Measurements from ENCODE around the gene DPY19L3. TPM values are rescaled to one million over a fixed set of nuclear protein-coding genes. Genes with fewer than 3 reads are reported as not detected.

DPY19L3 gene
- total RNA-seq, 1 donor from 2014 or later: 19.3 TPM

DNA sequence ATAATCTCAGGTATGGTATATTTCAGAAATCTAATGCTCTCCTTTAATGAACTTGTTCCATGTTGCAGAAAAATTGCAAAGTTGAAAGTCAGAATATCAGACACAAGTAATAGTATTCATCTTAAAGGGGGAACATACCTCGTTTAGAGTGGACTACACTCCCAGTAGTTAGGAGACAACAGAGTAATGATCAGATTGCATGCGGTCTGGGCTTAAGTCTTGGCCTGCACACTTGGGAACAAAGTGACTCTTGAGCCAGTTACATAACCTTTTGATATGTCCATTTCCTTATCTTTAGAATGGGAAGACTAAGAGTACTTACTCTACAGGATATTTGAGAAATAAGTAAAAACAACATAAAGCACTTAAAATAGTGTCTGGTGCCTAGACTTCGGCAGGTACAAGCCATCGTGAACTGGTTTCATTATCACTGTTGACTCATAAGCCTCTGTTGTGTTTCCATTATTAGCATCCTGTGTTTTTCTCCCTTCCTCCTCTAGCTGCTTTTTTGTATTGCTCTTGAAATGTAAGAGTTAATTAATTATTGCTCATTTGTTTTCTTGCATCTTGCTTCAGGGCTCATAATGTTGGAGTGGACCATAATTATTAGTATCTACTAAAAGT is 53.0 kb downstream of the DPY19L3 start:
- peaks cover 0 to 8% (median 6%) of the 10 kb centered on the region in 3 donors for H3K36me3 ChIP-seq (ENCODE audit: control insufficient read depth in 3 of 3, insufficient read depth in 3 of 3, low read length in 3 of 3)

DNA sequence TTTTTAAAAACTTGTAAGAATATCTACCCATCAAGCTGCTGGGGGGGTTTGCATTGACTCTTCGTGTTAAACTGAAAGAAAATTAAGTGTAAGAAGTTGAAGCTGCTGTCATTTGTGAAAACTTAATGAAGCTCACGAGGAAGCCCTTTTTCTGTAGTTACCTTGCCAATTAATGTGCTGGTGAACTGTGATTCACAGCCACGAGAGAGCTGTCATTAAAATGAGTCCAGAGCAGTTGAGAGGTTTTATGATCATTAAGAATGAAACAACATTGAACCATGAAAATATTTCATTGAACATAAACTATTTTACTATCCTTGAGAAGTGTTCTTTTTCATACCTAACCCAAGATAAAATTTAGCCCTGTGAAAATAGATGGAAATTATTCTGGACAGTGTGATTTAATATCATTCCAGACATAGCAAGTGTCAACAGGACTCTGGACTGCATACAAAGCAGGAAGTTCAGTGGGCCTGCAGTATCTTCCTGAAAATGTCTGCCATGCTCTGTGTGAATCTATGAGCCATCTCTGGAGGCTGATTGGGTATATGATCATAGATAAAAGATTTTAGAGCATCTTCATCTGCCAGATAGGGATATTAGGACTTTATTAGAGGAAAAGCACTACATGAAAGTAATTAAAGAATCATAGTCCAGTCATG is 53.8 kb downstream of the DPY19L3 start:
- no peaks in the 10 kb centered on the region for H3K9me3 ChIP-seq (ENCODE audit: control insufficient read depth in 3 of 3, low read length in 3 of 3)
- no peaks in the 10 kb centered on the region for H3K4me1 ChIP-seq (ENCODE audit: control insufficient read depth in 3 of 3, insufficient read depth in 3 of 3, low read length in 3 of 3)
- H3K27me3 ChIP-seq (ENCODE audit: control insufficient read depth in 3 of 3, insufficient read depth in 3 of 3, low read length in 3 of 3): no peaks in the 10 kb centered on the region
- H3K27ac ChIP-seq (ENCODE audit: low read depth, low read length): no peak overlapping the region
- H3K4me3 ChIP-seq (ENCODE audit: low read length in 3 of 3): no peak overlapping the region
- peaks cover 0 to 10% (median 6%) of the 10 kb centered on the region in 3 donors for H3K36me3 ChIP-seq (ENCODE audit: control insufficient read depth in 3 of 3, insufficient read depth in 3 of 3, low read length in 3 of 3)
- no peak overlapping the region for H3K9ac ChIP-seq (ENCODE audit: low read depth in 1 of 3, low read length in 3 of 3)

More for the DNA sequence above, 53.0 kb downstream of the DPY19L3 start:
- no peak overlapping the region for H3K4me3 ChIP-seq (ENCODE audit: low read length in 3 of 3)
- no peak overlapping the region for H3K27ac ChIP-seq (ENCODE audit: low read depth, low read length)
- H3K27me3 ChIP-seq (ENCODE audit: control insufficient read depth in 3 of 3, insufficient read depth in 3 of 3, low read length in 3 of 3): no peaks in the 10 kb centered on the region
- no peaks in the 10 kb centered on the region for H3K9me3 ChIP-seq (ENCODE audit: control insufficient read depth in 3 of 3, low read length in 3 of 3)
- H3K4me1 ChIP-seq (ENCODE audit: control insufficient read depth in 3 of 3, insufficient read depth in 3 of 3, low read length in 3 of 3): no peaks in the 10 kb centered on the region
- H3K9ac ChIP-seq (ENCODE audit: low read depth in 1 of 3, low read length in 3 of 3): no peak overlapping the region

DNA sequence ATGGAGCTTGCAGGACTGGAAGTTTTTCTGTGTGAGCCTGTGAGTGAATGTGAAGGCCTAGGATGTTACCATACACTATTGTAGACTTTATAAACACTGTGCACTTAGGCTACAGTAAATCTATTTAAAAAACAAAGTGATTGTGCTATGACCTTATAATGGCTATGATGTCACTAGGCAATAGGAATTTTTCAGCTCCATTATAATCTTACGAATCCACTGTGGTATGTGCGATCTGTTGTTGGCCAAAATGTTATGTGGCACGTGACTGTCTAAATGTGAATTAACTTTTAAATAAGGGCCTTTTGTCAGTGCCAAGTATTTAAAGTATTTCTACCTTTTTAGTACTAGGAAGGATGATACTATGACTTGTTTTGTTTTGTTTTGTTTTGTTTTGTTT is 54.9 kb downstream of the DPY19L3 start:
- H3K27ac ChIP-seq (ENCODE audit: low read depth, low read length): no peak overlapping the region
- no peak overlapping the region for H3K9ac ChIP-seq (ENCODE audit: low read depth in 1 of 3, low read length in 3 of 3)
- H3K9me3 ChIP-seq (ENCODE audit: control insufficient read depth in 3 of 3, low read length in 3 of 3): no peaks in the 10 kb centered on the region
- peaks cover 0 to 10% (median 6%) of the 10 kb centered on the region in 3 donors for H3K36me3 ChIP-seq (ENCODE audit: control insufficient read depth in 3 of 3, insufficient read depth in 3 of 3, low read length in 3 of 3)
- H3K4me1 ChIP-seq (ENCODE audit: control insufficient read depth in 3 of 3, insufficient read depth in 3 of 3, low read length in 3 of 3): no peaks in the 10 kb centered on the region
- no peak overlapping the region for H3K4me3 ChIP-seq (ENCODE audit: low read length in 3 of 3)
- H3K27me3 ChIP-seq (ENCODE audit: control insufficient read depth in 3 of 3, insufficient read depth in 3 of 3, low read length in 3 of 3): no peaks in the 10 kb centered on the region

DNA sequence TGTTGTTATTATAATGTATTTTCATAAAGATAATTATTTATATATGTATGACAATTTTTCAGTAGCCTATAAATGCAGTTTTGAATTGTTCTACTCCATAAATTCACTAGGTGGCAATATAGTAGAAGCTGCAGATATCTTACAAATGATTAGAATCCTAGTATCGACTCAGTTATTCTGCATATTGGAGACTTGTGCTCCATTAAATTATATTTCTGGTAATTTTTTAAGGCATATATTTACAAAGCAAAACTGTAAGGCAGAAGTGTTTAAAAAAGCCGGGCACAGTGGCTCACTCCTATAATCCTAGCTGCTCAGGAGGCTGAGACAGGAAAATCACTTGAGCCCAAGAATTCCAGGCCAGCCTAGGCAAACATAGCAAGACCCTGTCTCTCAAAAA is 58.7 kb downstream of the DPY19L3 start:
- Histone ChIP-seq H3K36me3 (ENCODE audit: control insufficient read depth in 3 of 3, insufficient read depth in 3 of 3, low read length in 3 of 3) (peaks cover 0 to 6% (median 0%) of the 10 kb centered on the region in 3 donors), H3K27me3 (ENCODE audit: control insufficient read depth in 3 of 3, insufficient read depth in 3 of 3, low read length in 3 of 3) (no peaks in the 10 kb centered on the region), H3K9ac (ENCODE audit: low read depth in 1 of 3, low read length in 3 of 3) (no peak overlapping the region), H3K4me3 (ENCODE audit: low read length in 3 of 3) (no peak overlapping the region), H3K27ac (ENCODE audit: low read depth, low read length) (no peak overlapping the region), H3K9me3 (ENCODE audit: control insufficient read depth in 3 of 3, low read length in 3 of 3) (no peaks in the 10 kb centered on the region), H3K4me1 (ENCODE audit: control insufficient read depth in 3 of 3, insufficient read depth in 3 of 3, low read length in 3 of 3) (no peaks in the 10 kb centered on the region)

DNA sequence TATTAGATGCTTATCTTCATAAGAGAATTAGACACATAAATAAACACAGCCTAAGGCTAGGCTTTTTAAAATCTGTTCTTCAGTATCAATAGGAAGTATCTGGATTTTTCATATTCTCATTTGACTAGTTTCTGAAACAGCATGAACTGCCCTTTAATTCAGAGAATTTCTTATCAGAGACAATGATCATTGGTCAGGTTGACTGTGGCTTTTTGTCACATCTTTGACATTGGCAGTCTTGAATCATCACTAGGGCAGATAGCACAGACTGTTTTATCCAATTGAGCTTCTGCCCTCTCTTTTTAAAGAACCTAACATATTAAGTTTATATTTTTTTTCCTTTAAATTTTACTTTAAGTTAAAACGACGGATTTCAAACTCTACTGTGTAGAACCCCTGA is 59.6 kb downstream of the DPY19L3 start:
- Histone ChIP-seq H3K4me3 (ENCODE audit: low read length in 3 of 3) (no peak overlapping the region), H3K9me3 (ENCODE audit: control insufficient read depth in 3 of 3, low read length in 3 of 3) (no peaks in the 10 kb centered on the region), H3K9ac (ENCODE audit: low read depth in 1 of 3, low read length in 3 of 3) (no peak overlapping the region), H3K27ac (ENCODE audit: low read depth, low read length) (no peak overlapping the region), H3K36me3 (ENCODE audit: control insufficient read depth in 3 of 3, insufficient read depth in 3 of 3, low read length in 3 of 3) (peaks cover 0 to 3% (median 0%) of the 10 kb centered on the region in 3 donors), H3K27me3 (ENCODE audit: control insufficient read depth in 3 of 3, insufficient read depth in 3 of 3, low read length in 3 of 3) (no peaks in the 10 kb centered on the region), H3K4me1 (ENCODE audit: control insufficient read depth in 3 of 3, insufficient read depth in 3 of 3, low read length in 3 of 3) (no peaks in the 10 kb centered on the region)

DNA sequence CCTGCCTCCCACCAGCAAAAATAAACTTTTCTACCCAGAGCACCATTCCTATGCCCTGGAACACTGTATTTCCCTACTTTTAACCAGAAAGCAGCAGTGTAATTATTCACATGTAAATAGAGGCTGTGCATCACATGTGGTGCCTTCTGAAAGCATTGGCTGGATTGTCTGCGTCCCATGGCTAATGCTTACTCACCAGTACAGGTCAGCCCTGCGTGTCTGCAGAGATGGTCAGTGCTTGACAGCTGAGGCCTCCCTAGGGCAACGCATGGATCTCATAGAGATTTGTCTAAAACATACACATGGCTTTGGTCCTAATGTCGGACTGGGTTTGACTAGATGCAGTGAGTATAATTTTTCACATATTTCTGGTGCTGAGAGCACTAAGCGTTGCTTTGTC is 64.2 kb downstream of the DPY19L3 start:
- Histone ChIP-seq H3K4me1 (ENCODE audit: control insufficient read depth in 3 of 3, insufficient read depth in 3 of 3, low read length in 3 of 3) (no peaks in the 10 kb centered on the region), H3K27ac (ENCODE audit: low read depth, low read length) (no peak overlapping the region), H3K9me3 (ENCODE audit: control insufficient read depth in 3 of 3, low read length in 3 of 3) (no peaks in the 10 kb centered on the region), H3K9ac (ENCODE audit: low read depth in 1 of 3, low read length in 3 of 3) (no peak overlapping the region), H3K4me3 (ENCODE audit: low read length in 3 of 3) (no peak overlapping the region), H3K36me3 (ENCODE audit: control insufficient read depth in 3 of 3, insufficient read depth in 3 of 3, low read length in 3 of 3) (no peaks in the 10 kb centered on the region), H3K27me3 (ENCODE audit: control insufficient read depth in 3 of 3, insufficient read depth in 3 of 3, low read length in 3 of 3) (no peaks in the 10 kb centered on the region)

DNA sequence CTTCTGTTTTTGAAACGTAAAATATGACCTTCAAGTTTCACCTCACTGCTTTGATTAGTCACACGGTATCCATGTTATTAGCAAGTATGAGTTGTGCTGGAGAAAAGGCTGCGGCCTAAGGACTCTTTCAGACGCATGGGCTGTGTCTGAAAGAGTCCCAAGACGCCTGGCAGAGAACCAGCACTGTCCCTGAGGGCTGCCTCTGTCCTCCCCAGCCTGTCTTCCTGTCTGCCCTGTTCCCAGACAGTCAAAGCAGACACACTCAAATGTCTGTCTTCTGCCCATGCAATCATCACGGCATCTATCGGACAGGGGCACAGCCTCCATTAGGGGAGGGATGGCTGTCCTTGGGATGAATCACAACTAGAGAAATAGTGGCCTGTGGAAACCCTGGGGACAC is 65.5 kb downstream of the DPY19L3 start:
- Histone ChIP-seq H3K4me1 (ENCODE audit: control insufficient read depth in 3 of 3, insufficient read depth in 3 of 3, low read length in 3 of 3) (no peaks in the 10 kb centered on the region), H3K27ac (ENCODE audit: low read depth, low read length) (no peak overlapping the region), H3K27me3 (ENCODE audit: control insufficient read depth in 3 of 3, insufficient read depth in 3 of 3, low read length in 3 of 3) (no peaks in the 10 kb centered on the region), H3K9me3 (ENCODE audit: control insufficient read depth in 3 of 3, low read length in 3 of 3) (no peaks in the 10 kb centered on the region), H3K36me3 (ENCODE audit: control insufficient read depth in 3 of 3, insufficient read depth in 3 of 3, low read length in 3 of 3) (no peaks in the 10 kb centered on the region), H3K4me3 (ENCODE audit: low read length in 3 of 3) (no peak overlapping the region), H3K9ac (ENCODE audit: low read depth in 1 of 3, low read length in 3 of 3) (no peak overlapping the region)

DNA sequence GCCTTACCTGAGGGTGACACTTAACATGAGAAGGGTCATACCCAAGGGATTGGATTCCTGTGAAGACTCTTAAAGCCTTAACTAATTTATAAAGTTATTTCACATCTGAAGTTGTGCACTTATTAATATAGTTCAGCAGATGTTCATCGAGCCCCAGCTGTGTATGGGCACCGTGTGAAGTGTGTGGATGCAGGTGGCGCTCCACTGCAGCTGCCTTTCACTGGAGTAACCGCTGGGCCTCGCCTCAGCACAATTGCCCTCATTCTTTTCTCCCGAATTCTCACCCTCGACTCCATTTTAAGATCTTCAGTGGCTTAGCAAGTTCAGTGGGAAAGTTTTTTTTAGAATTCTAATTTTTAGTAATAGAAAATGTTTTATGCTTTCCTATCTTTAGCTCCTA is 66.2 kb downstream of the DPY19L3 start:
- H3K36me3 ChIP-seq (ENCODE audit: control insufficient read depth in 3 of 3, insufficient read depth in 3 of 3, low read length in 3 of 3): no peaks in the 10 kb centered on the region
- no peaks in the 10 kb centered on the region for H3K27me3 ChIP-seq (ENCODE audit: control insufficient read depth in 3 of 3, insufficient read depth in 3 of 3, low read length in 3 of 3)
- no peaks in the 10 kb centered on the region for H3K4me1 ChIP-seq (ENCODE audit: control insufficient read depth in 3 of 3, insufficient read depth in 3 of 3, low read length in 3 of 3)
- H3K27ac ChIP-seq (ENCODE audit: low read depth, low read length): no peak overlapping the region
- no peaks in the 10 kb centered on the region for H3K9me3 ChIP-seq (ENCODE audit: control insufficient read depth in 3 of 3, low read length in 3 of 3)
- H3K9ac ChIP-seq (ENCODE audit: low read depth in 1 of 3, low read length in 3 of 3): no peak overlapping the region
- H3K4me3 ChIP-seq (ENCODE audit: low read length in 3 of 3): no peak overlapping the region

DNA sequence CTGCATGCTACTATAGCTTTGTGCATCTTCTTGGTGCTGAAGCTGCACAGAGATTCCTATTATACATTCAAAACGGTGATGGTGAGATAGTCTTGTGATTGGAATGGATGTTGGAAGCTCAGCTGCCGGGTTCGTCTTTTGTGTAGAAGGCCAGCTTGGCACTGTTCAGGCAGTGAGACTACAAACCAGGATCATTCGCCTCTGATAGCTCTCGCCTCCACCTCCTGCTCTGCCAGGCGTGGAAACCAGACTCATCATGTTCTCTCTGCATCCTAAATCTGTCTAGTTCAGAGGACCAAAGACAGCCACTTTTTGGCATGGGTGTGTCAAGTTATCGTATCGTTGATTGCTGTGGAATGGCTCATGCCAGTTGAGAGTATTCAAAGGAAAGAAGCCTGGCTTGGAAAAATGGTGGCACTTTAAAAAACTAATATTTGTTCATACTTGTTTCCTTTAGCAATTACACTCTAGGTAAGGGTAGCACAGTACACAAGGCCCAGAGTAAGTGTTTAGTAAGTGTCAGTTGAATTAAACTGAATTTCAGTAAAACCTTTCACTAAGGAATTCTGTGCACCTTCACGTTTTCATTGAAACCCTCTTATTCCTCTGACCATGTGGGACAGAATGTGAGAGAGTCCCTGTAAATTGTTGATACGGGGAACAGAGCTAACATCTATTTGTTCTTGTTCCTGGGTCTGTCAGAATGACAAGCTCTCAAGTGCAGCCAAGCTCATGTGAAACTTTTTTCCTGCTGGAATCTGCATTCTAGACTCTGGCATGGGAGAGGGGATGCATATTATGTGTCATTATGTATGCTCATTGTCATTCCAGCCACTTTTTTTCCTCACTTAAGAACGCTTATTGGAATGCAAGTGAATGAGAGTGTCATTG is 69.8 kb downstream of the DPY19L3 start:
- Histone ChIP-seq H3K4me3 (ENCODE audit: low read length in 3 of 3) (no peak overlapping the region), H3K36me3 (ENCODE audit: control insufficient read depth in 3 of 3, insufficient read depth in 3 of 3, low read length in 3 of 3) (peaks cover 12 to 24% (median 22%) of the 10 kb centered on the region in 3 donors), H3K4me1 (ENCODE audit: control insufficient read depth in 3 of 3, insufficient read depth in 3 of 3, low read length in 3 of 3) (no peaks in the 10 kb centered on the region), H3K9ac (ENCODE audit: low read depth in 1 of 3, low read length in 3 of 3) (no peak overlapping the region), H3K27me3 (ENCODE audit: control insufficient read depth in 3 of 3, insufficient read depth in 3 of 3, low read length in 3 of 3) (no peaks in the 10 kb centered on the region), H3K27ac (ENCODE audit: low read depth, low read length) (no peak overlapping the region), H3K9me3 (ENCODE audit: control insufficient read depth in 3 of 3, low read length in 3 of 3) (no peaks in the 10 kb centered on the region)

DNA sequence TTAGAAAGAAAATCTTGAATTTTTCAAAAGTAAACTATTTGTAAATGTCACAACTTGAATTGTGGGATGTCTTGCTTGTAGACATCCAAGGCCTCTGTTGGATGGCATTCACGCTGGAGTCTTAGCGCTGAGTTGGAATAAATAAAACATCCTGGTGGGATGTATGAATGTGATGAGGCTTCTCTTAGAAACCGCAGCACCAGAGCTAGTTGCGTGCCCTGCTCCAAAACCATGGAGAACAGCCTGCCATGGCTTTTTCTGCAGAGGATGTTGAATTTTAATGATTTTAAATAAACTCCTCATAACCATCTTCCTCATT is 70.4 kb downstream of the DPY19L3 start:
- Histone ChIP-seq H3K9ac (ENCODE audit: low read depth in 1 of 3, low read length in 3 of 3) (no peak overlapping the region), H3K36me3 (ENCODE audit: control insufficient read depth in 3 of 3, insufficient read depth in 3 of 3, low read length in 3 of 3) (peaks cover 12 to 30% (median 27%) of the 10 kb centered on the region in 3 donors), H3K27me3 (ENCODE audit: control insufficient read depth in 3 of 3, insufficient read depth in 3 of 3, low read length in 3 of 3) (no peaks in the 10 kb centered on the region), H3K4me1 (ENCODE audit: control insufficient read depth in 3 of 3, insufficient read depth in 3 of 3, low read length in 3 of 3) (no peaks in the 10 kb centered on the region), H3K9me3 (ENCODE audit: control insufficient read depth in 3 of 3, low read length in 3 of 3) (no peaks in the 10 kb centered on the region), H3K27ac (ENCODE audit: low read depth, low read length) (no peak overlapping the region), H3K4me3 (ENCODE audit: low read length in 3 of 3) (no peak overlapping the region)
